Stimulated activated CD8-positive, alpha-beta memory T cell treated with anti-CD3 and anti-CD28 coated beads, Interleukin-12 subunit alpha, Interleukin-12 subunit beta, amount 100 ng/mL, for 24 hours (primary cell): ENCODE results near the gene MAPKAP1.

ENCODE experiments used
- DNase-seq: peaks from one replicate; pipeline ENCODE4 v3.0.0-alpha.2; 2020; ENCODE audit errors: extremely low read depth

MAPKAP1 gene

GRCh38 chr9:125513668-125514413 lies 193.2 kb downstream of the MAPKAP1 start:
- no peak for DNase-seq

GRCh38 chr9:125513303-125513667 lies 193.7 kb downstream of the MAPKAP1 start:
- DNase-seq: no peak

- DNase-seq: no peak
Measured at GRCh38 chr9:125511789-125512660, 195.0 kb downstream of the MAPKAP1 start.

DNA sequence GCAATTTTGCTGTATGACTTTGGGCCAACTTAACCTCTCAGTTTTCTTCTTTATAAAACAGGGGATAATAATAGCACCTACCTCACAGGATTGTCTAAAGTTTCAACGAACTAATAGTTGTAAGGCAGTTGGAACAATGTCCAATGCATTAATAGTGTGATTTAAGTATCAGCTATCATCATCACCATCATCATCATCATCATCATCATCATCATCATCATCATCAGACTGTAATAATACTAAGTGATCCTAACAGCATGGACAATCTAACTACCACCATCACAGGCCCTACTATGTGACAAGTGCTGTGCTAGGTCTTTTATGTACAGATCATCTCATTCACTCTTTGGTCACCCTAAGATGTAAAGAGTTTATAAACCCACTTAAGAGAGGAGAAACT lies 196.0 kb downstream of the MAPKAP1 start:
- DNase-seq: no peak

GRCh38 chr9:125509476-125509875 lies 197.5 kb downstream of the MAPKAP1 start:
- DNase-seq: no peak

- DNase-seq: no peak
Measured at GRCh38 chr9:125508249-125508648, 198.8 kb downstream of the MAPKAP1 start.

DNA sequence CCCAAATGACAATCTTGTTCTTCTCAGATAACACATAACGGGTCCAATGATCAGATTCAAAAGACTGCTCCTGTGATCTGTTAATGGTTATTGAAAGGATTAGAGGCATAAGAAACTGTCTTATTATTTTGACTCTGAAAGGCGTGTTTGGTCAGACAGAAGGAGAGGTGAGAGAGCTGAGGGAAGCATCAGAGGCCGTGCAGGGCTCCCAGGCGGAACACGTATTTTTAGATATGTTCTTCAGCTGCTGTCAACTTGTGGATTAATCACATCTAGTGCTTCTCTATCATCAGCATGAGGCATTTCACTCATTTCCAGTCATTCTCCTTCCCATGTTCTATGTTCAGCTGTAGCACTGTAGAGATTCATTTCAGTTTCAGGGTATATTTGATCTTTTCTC lies 199.8 kb downstream of the MAPKAP1 start:
- DNase-seq: no peak

- DNase-seq: no peak
Measured at GRCh38 chr9:125505988-125506438, 201.0 kb downstream of the MAPKAP1 start.

GRCh38 chr9:125504616-125505015 lies 202.4 kb downstream of the MAPKAP1 start:
- no peak for DNase-seq

- no peak for DNase-seq
Measured at GRCh38 chr9:125497906-125498305, 209.1 kb downstream of the MAPKAP1 start.

GRCh38 chr9:125497478-125497877 lies 209.5 kb downstream of the MAPKAP1 start:
- DNase-seq: no peak

- no peak for DNase-seq
Measured at GRCh38 chr9:125496313-125496834, 210.6 kb downstream of the MAPKAP1 start.

DNA sequence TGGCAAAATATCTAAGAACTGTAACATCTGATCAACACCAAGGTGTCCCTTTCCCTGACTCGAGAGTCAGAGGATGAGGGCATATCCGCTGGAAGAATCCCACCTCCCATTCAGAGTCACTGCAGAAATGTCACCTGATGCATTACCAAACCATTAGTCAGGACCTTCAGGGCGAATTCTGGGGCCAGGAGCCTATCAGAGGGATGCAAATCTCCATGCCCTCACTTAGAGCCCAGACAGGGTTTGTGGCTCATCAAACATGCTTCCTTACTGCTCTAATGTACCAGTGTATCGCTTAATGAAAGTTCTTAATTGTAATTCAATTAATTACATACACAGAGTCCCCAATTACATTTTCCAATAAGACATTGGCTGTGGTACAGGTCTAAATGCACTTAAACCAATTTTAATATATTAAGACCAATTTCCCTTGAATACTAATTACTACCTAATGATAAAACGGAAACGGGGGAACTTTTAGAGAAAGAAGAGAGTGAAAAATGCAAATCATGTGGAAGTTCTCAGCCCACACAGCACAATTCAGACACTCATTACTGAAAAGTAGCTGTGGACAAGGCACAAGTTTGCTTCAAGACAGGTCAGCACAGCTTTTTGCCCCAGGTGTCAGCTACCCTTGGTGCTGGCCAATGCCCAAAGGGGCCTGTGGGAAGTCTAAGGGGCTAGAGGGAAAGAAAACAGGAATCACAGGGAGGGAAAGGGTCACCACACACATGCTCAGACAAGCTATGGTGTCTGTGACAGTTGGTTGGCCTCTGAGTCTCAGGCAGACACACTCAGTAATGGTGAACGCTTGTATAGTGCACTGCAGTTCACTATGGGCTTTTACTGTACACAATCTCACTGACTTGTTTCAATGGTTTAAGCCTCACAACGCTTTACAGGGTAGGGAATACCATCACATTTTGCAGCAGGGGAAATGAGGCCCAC lies 211.6 kb downstream of the MAPKAP1 start:
- no peak for DNase-seq

DNA sequence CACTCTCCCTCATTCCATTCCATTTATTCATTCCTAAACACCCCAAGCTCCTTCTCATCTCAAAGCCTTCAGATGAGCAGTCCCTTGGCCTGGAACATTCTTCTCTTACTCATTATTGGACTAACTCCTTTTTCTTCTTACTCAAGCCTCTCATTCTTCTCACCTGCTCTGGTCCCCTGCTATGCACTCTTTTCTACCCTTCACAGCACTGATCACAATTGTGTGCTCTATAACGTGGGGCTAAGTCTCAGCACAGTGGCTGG lies 212.4 kb downstream of the MAPKAP1 start:
- no peak for DNase-seq

GRCh38 chr9:125493881-125494652 lies 212.9 kb downstream of the MAPKAP1 start:
- no peak for DNase-seq

- DNase-seq: no peak
Measured at GRCh38 chr9:125493384-125493783, 213.6 kb downstream of the MAPKAP1 start.

GRCh38 chr9:125492719-125493118 lies 214.3 kb downstream of the MAPKAP1 start:
- DNase-seq: no peak

GRCh38 chr9:125487842-125488241 lies 219.2 kb downstream of the MAPKAP1 start:
- no peak for DNase-seq

DNA sequence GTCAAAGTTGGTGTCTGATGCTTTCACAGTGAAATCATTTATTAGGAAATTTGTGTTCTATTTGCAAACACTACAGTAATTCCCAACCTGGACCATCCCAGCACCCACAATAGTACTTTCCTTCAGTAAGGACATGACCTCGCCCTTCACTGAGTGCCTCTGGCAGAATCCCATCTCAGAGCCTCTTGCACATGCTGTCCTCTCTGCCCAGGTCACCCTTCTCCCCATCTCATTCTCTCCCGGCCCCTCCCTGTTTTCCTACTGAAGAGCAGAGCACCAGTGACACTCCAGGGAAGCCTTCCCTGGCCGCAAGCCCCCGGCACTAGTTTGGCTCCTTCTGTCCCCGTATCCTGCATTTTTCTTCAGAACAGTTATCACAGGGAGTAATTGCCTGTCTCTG lies 220.4 kb downstream of the MAPKAP1 start:
- no peak for DNase-seq

- DNase-seq: no peak
Measured at GRCh38 chr9:125486152-125486508, 220.9 kb downstream of the MAPKAP1 start.

GRCh38 chr9:125485471-125486151 lies 221.4 kb downstream of the MAPKAP1 start:
- no peak for DNase-seq
